Transverse colon (tissue), 4 donors: ENCODE data around the gene BEST2.
A peak's percentile ranks its signal among the peaks of the same experiment; 100 is the strongest.

Experiments used
- CTCF ChIP-seq, 5 experiments: fragments of 200-600 bp in 3 of 5; fragments of 450-650 bp in 2 of 5; sonication (generic) in 3 of 5; IDR thresholded peaks; 1 replicate in 2 of 5; 2 replicates in 3 of 5; pipeline ENCODE4 v1.5.1; 2016 to 2017; ENCODE audit warnings: antibody characterized with exemption in 5 of 5, inconsistent platforms in 3 of 5, mild to moderate bottlenecking in 2 of 5, moderate library complexity in 1 of 5
- EP300 ChIP-seq: sonication (generic); formaldehyde crosslinking; IDR thresholded peaks from one replicate; pipeline ENCODE4 v1.6.1; 2017; ENCODE audit warnings: antibody characterized with exemption, low read depth
- POLR2A ChIP-seq: fragments of 450-650 bp; IDR thresholded peaks from one replicate; pipeline ENCODE4 v1.6.1; 2016; ENCODE audit warnings: antibody characterized with exemption, mild to moderate bottlenecking, moderate library complexity
- POLR2AphosphoS5 ChIP-seq, 3 donors: sonication (generic); formaldehyde crosslinking; IDR thresholded peaks; one replicate each; pipeline ENCODE4 v1.6.1; 2016; ENCODE audit warnings: antibody characterized with exemption in 3 of 3

DNA sequence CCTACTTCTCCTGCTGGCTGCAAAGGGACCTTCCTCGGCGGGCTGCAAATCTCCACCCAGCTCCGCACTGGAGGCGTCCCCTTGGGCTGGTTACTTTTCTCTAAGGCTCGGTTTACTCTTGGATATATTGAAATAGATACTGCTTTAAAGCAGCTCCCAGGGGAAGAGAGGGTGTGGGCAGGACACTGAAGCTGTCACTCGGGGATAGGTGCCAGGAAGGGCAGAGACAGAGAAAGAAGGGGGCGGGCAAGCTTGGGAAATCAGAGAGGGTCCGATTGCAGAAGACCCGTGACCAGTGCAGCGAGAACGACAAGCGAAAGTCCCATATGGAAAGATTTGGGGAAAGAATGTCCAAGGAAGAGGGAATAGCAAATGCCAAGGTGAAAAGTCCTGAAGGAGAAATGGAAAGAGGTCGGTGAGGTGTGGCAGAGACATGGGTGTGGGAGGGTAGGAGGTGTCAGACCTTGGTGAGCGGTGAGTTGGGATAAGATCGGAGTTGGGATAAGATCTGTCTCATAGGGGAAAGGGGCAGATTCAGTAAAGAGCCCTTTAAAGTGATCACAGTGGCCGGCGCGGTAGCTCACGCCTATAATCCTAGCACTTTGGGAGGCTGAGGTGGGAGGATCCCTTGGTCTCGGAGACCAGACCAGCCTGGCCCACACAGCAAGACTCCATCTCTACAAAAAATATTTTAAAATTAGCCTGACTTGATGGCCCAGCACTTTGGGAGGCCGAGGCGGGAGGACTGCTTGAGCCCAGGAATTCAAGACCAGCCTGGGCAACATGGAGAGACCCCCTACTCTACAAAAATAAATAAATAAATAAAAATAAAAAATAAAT lies 50.9 kb downstream of the BEST2 start:
- TF ChIP-seq EP300 (no peak), CTCF (IDR thresholded peaks at IDR 0.05) (no peak), POLR2A (peak; percentile 23), POLR2AphosphoS5 (IDR thresholded peaks at IDR 0.05) (no peak)
